ENCODE data around the gene RAB3GAP2.
"Not testable (repeated sequence)": the region's sequence is repeated elsewhere in the genome, so short reads cannot be mapped to it uniquely, and the experiment has no call there.

Gene RAB3GAP2

GRCh38 chr1:220255204-220255603, 17.0 kb downstream of the RAB3GAP2 start:
- Histone ChIP-seq H3K9me3 (ENCODE audit: control insufficient read depth, insufficient read depth, low read length) (peaks cover 16% of the 10 kb centered on the region), H3K4me3 (ENCODE audit: low read length) (no peak overlapping the region), H3K36me3 (ENCODE audit: control insufficient read depth, low read length) (peaks cover 37% of the 10 kb centered on the region), H3K79me2 (ENCODE audit: control insufficient read depth, low read length) (peaks cover 71% of the 10 kb centered on the region), H3K4me2 (ENCODE audit: low read length) (no peak overlapping the region), H3K4me1 (ENCODE audit: control insufficient read depth, low read length) (no peaks in the 10 kb centered on the region), H4K20me1 (ENCODE audit: control insufficient read depth, insufficient read depth, low read depth, low read length) (no peaks in the 10 kb centered on the region), H3K9me2 (replicated peaks; ENCODE audit: control insufficient read depth, low read length) (no peaks in the 10 kb centered on the region), H3F3A (ENCODE audit: control insufficient read depth, insufficient read depth) (no peaks in the 10 kb centered on the region), H3K27me3 (ENCODE audit: control insufficient read depth, low read length) (no peaks in the 10 kb centered on the region), H3K27ac (ENCODE audit: low read depth, low read length) (no peak overlapping the region)
- TF ChIP-seq CTCF (IDR thresholded peaks at IDR 0.05; ENCODE audit: low read depth, low read length, poor library complexity, severe bottlenecking) = no peak
- TF ChIP-seq EZH2phosphoT487 (IDR thresholded peaks at IDR 0.05; ENCODE audit: borderline replicate concordance, low read length) = no peak

GRCh38 chr1:220253290-220253689, 19.0 kb downstream of the RAB3GAP2 start:
- not testable (repeated sequence) for H3K4me2 ChIP-seq (ENCODE audit: low read length); H3K4me3 ChIP-seq (ENCODE audit: low read length); H4K20me1 ChIP-seq (ENCODE audit: control insufficient read depth, insufficient read depth, low read depth, low read length); H3F3A ChIP-seq (ENCODE audit: control insufficient read depth, insufficient read depth); H3K4me1 ChIP-seq (ENCODE audit: control insufficient read depth, low read length); H3K27ac ChIP-seq (ENCODE audit: low read depth, low read length); H3K9me2 ChIP-seq (replicated peaks; ENCODE audit: control insufficient read depth, low read length); H3K27me3 ChIP-seq (ENCODE audit: control insufficient read depth, low read length)
- peaks cover 32% of the 10 kb centered on the region for H3K9me3 ChIP-seq (ENCODE audit: control insufficient read depth, insufficient read depth, low read length)
- H3K36me3 ChIP-seq (ENCODE audit: control insufficient read depth, low read length) = peaks cover 52% of the 10 kb centered on the region
- peaks cover 62% of the 10 kb centered on the region for H3K79me2 ChIP-seq (ENCODE audit: control insufficient read depth, low read length)

GRCh38 chr1:220251272-220251671, 21.0 kb downstream of the RAB3GAP2 start:
- peaks cover 4% of the 10 kb centered on the region; the same call in 1 of the 2 replicates for H3F3A ChIP-seq (ENCODE audit: control insufficient read depth, insufficient read depth)
- H3K4me2 ChIP-seq (ENCODE audit: low read length) = no peak overlapping the region
- H3K4me1 ChIP-seq (ENCODE audit: control insufficient read depth, low read length) = no peaks in the 10 kb centered on the region
- peaks cover 40% of the 10 kb centered on the region for H3K9me3 ChIP-seq (ENCODE audit: control insufficient read depth, insufficient read depth, low read length)
- H3K36me3 ChIP-seq (ENCODE audit: control insufficient read depth, low read length) = peaks cover 60% of the 10 kb centered on the region
- H3K27ac ChIP-seq (ENCODE audit: low read depth, low read length) = no peak overlapping the region
- no peaks in the 10 kb centered on the region for H4K20me1 ChIP-seq (ENCODE audit: control insufficient read depth, insufficient read depth, low read depth, low read length)
- H3K4me3 ChIP-seq (ENCODE audit: low read length) = no peak overlapping the region
- peaks cover 54% of the 10 kb centered on the region for H3K79me2 ChIP-seq (ENCODE audit: control insufficient read depth, low read length)
- no peak for TF ChIP-seq CTCF (IDR thresholded peaks at IDR 0.05; ENCODE audit: low read depth, low read length, poor library complexity, severe bottlenecking)
- no peak for TF ChIP-seq EZH2phosphoT487 (IDR thresholded peaks at IDR 0.05; ENCODE audit: borderline replicate concordance, low read length)
- H3K9me2 ChIP-seq (replicated peaks; ENCODE audit: control insufficient read depth, low read length) = no peaks in the 10 kb centered on the region
- no peaks in the 10 kb centered on the region for H3K27me3 ChIP-seq (ENCODE audit: control insufficient read depth, low read length)

GRCh38 chr1:220250681-220251080, 21.6 kb downstream of the RAB3GAP2 start:
- Histone ChIP-seq H3K4me1 (ENCODE audit: control insufficient read depth, low read length) (no peaks in the 10 kb centered on the region), H3K79me2 (ENCODE audit: control insufficient read depth, low read length) (peaks cover 51% of the 10 kb centered on the region), H4K20me1 (ENCODE audit: control insufficient read depth, insufficient read depth, low read depth, low read length) (no peaks in the 10 kb centered on the region), H3K36me3 (ENCODE audit: control insufficient read depth, low read length) (peaks cover 57% of the 10 kb centered on the region), H3F3A (ENCODE audit: control insufficient read depth, insufficient read depth) (peaks cover 4% of the 10 kb centered on the region; the same call in 1 of the 2 replicates), H3K27me3 (ENCODE audit: control insufficient read depth, low read length) (no peaks in the 10 kb centered on the region), H3K27ac (ENCODE audit: low read depth, low read length) (no peak overlapping the region), H3K9me2 (replicated peaks; ENCODE audit: control insufficient read depth, low read length) (no peaks in the 10 kb centered on the region), H3K4me3 (ENCODE audit: low read length) (no peak overlapping the region), H3K9me3 (ENCODE audit: control insufficient read depth, insufficient read depth, low read length) (peaks cover 40% of the 10 kb centered on the region), H3K4me2 (ENCODE audit: low read length) (no peak overlapping the region)
- TF ChIP-seq EZH2phosphoT487 (IDR thresholded peaks at IDR 0.05; ENCODE audit: borderline replicate concordance, low read length) (no peak), CTCF (IDR thresholded peaks at IDR 0.05; ENCODE audit: low read depth, low read length, poor library complexity, severe bottlenecking) (no peak)
